Posterior vena cava (tissue), 2 donors: ENCODE data around the gene CSPG5. TPM values are rescaled to one million over a fixed set of nuclear protein-coding genes. Genes with fewer than 3 reads are reported as not detected.
A peak's percentile ranks its signal among the peaks of the same experiment; 100 is the strongest.

Experiments used
- DNase-seq: peaks from one replicate; pipeline ENCODE4 v3.0.0-alpha.2; 2020; ENCODE audit warnings: low spot score
- intact Hi-C, 2 donors: fragments of 100-400 bp; cut with DNase I; formaldehyde crosslinking; loops; one replicate each; pipeline versions ENCODE4 v1.14.1 to v1.14.2; 2022 to 2023
- total RNA-seq, 2 donors: library from RNA; stranded (reverse); fragmentation: NEBNext Ultra II Directional; extraction: Animal tissue kit (Norgen Biotek cat#: 25700); gene quantifications; one replicate each; pipeline ENCODE4 v1.2.1, GENCODE V29; 2021
- donor health status: DM: yes; HTN: yes; CAD: no.
- donor health status: DM: yes; HTN: yes; CAD: no.

Gene CSPG5
- total RNA-seq, 2 donors from 2014 or later: 0.51 to 1.2 TPM

- peak; percentile 99 for DNase-seq
- intact Hi-C loops: no loop called here
Observed at GRCh38 chr3:47513125-47513929, 65.3 kb downstream of the CSPG5 start, which contains the start of gene ELP6. ELP6 (minus strand) TSS chr3:47513712; CDS start chr3:47513590, 122 bp downstream.

DNA sequence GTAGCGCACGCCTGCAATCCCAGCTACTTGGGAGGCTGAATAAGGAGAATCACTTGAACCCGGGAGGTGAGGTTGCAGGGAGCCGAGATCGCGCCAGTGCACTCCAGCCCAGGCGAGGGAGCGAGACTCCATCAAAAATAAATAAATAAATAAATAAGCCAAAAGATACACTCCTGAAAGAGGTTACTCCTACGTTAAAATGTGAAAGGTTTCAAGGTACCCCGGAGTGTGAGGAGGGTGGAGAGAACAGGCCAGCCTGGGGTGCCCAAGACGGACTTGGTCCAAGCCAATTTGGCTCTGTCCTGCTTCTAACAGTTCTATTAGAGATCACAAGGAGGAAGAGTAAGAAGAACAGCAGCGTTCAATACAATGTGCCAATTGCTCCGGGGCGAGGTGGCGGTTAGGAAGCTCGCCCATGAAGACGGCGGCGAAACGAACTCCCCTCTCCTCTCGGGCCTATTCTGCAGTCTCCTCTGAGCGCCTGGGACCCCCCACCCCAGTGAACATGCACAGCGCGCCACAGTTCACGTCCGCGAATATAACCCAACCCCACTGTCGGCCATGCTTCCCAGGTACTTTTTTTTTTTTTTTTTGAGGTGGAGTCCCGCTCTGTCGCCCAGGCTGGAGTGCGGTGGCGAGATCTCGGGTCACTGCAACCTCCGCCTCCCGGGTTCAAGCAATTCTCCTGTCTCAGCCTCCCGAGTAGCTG, 66.1 kb downstream of the CSPG5 start:
- DNase-seq: no peak
- intact Hi-C loops: no loop called here

Other genes starting within 250 kb of the CSPG5 start
- 10 to 100 TPM; 30.8 to 32.4 TPM for gene PTPN23, start 197.8 kb downstream of the CSPG5 start, total RNA-seq
- 10 to 100 TPM; 49.8 to 50.8 TPM for gene SCAP, start 102.9 kb downstream of the CSPG5 start, total RNA-seq
- gene ELP6, start 65.2 kb downstream of the CSPG5 start, total RNA-seq: 10 to 100 TPM; 15.1 to 20.5 TPM
- 10 to 100 TPM; 53.4 to 84.8 TPM for gene SMARCC1, start 203.0 kb upstream of the CSPG5 start, total RNA-seq
- 10 to 100 TPM; 41.0 to 41.4 TPM for gene DHX30, start 224.3 kb upstream of the CSPG5 start, total RNA-seq